Activated CD4-positive, alpha-beta T cell treated with anti-CD3 and anti-CD28 coated beads, Interleukin-2, amount 50 U/mL, for 1 hour (primary cell): ENCODE data around the gene ARHGAP19.

Experiments used
- DNase-seq: peaks from one replicate; pipeline ENCODE4 v3.0.0-alpha.2; 2020

ARHGAP19 gene

GRCh38 chr10:97228130-97228774 lies 64.2 kb downstream of the ARHGAP19 start:
- no peak for DNase-seq

DNA sequence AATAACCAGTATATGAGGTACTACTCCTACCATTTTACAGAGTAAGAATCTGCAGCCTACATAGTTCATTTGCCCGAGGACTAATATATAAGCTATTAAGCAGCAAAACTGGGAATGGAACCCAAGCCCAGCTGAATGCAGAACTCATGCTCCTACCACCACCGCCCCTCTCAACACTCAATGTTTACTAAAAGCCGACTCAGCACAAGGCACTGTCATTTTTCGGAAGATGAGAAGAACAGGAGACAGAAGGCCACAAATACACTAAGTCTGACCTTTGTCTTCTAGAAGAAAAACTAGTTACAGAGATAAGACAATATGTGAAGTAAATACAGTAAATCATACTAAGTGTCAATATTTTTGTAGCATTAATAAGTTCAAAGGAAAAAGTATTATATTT lies 66.0 kb downstream of the ARHGAP19 start:
- no peak for DNase-seq

DNA sequence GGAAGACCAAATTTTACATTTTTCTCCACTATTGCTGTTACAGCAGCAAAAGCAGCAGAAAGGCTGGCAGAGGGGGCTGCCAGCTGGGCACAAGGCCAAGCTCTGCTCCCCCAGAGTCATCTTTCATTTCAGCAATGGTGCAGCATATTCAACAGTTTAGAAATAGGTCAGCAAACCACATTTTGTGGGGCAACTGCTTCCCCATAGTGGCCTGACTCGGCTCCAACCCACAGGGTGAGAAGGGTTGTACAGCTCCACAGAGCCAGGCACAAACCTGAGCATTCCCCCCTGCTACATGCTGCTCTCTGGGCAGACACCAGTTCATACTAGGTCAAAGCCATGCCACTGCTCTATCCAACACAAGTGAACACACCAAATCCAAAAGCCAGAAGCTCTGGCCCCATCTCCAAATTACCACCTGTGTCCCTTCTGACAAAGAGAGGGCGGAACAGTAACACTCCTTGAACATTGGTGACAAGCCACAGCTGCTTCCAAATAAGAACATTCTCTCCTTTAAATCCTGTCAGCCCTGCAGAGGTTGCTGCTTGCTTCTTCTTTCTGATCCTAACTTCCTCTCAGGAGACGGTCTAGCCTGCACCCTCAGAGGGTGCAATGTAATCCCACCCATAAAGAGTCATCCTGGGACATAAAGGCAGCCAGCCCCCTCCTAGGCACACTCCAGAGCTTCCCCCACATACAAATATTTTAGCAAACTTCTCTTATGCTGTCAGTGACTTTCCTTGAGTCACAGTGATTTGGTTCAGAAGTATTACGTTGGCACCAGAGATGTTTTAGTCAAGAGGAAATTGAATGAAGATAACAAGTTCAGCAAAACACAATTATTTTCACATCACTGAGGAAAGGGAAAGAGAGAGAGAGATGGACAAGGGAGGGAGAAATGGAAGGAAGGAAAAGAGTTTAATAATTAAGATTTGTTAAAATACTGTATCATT lies 67.7 kb downstream of the ARHGAP19 start:
- no peak for DNase-seq

DNA sequence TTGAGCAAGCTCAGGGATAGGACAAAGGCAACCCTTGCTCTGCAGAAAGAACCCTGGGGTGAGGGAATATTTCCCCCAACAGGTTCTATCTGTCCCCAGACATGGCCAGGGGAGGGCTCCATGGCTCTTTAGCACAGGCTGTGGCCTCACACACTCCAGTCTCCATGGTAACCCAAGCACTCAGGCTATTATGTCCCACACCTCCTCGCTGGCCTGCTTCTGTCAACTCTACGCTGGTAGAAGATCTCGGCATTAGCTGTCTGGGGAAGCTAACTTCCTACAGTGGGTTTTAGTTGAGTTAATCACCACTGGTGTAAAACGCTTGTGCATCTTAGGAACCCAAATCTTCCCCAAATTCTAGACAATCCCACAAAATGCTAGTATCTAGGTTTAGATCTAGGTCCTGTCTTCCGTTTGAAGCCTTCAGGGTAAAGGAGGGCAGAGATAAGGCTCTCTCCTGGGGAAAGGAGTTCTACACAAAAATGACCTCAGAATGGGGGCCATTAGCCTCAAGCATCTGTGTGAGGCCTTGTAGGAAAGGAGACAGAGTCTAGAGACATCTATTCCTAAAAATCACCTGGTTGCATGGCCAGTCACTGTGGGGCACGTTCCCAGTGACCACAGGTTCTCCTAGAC lies 70.0 kb downstream of the ARHGAP19 start:
- no peak for DNase-seq

DNA sequence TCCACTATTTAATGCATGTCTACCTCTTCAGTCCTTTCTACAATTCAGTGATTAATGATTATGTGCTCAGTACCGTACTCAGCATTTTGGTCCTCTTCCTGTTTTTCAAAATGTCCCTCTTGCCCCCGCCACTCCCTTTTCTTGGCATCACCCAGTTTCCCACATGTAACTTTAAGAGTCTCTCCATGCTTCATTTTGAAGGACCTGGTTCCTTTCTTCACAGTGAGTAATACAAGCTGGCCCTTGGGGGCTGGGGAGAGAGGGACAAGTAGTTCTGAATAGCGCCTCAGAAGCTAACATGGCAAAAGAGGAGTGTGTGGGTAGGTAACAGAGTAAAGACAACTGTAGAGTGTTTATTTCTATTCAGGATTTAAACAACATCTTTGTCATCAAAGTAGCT lies 72.1 kb downstream of the ARHGAP19 start:
- DNase-seq, result no peak

DNA sequence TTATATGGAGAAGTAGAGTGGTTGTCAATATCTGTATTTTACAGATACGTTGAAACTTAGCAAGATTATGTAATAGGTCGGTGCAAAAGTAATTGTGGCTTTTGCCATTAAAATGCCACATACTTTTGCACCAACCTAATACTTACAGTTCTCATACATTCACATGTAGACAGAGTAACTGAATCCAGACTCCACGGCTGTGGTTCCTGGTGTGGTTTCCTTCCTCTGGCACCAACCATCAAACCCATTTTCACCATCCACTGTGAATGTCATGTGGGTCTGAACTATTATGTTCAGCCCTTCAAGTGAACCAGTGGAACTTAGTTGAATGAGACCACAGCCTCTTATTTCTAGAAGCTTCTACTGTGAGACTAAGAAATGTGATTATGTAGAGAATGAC lies 75.1 kb downstream of the ARHGAP19 start:
- no peak for DNase-seq

GRCh38 chr10:97215619-97216260 lies 76.7 kb downstream of the ARHGAP19 start:
- no peak for DNase-seq

- no peak for DNase-seq
Observed at GRCh38 chr10:97213431-97213830, 79.0 kb downstream of the ARHGAP19 start.

- DNase-seq, result no peak
Observed at GRCh38 chr10:97211229-97211628, 81.2 kb downstream of the ARHGAP19 start.

DNA sequence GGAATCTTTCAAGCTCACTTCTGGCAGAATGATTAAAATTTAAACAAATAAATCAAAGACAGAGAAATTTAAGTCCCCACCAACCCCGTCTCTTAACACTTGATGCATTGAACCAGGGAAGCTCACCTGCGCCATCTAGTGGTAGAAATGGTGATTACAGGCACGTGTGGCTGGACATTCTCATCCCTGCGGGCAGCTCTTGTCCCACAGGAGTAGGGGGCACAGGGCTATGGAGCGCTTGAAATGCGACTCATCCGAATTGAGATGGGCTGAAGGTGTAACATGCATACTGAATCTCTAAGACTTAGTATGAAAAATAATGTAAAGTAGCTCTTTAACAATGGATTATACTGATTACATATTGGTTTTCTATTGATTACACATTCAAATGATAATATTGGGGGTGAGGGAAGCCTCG lies 81.9 kb downstream of the ARHGAP19 start:
- peak; percentile 68 for DNase-seq

DNA sequence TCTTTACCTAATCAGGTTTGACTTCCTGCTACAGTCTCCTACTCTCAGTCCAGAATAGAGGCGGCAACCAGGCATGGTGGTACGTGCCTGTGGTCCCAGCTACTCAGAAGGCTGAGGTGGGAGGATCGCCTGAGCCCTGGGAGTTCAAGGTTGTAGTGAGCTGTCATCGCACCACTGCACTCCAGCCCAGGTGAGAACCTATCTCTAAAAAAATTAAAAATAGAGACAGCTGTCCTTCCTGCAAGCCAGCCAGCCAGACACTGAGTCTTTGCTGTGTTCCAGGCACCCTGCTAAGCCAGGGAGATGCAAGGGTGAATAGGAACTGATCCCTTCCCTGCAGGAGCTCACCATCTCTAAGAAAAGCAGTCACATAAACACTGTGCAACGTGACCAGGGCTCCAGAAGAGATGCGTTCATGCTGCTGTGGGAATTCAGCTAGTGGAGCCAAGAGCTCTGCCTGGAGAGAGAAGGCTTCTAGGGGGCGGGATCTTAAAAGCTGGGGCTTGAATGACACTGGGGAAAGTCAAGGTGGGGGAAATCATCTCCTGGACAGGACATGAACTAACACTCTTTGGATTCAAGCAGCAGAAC lies 84.6 kb downstream of the ARHGAP19 start:
- no peak for DNase-seq

DNA sequence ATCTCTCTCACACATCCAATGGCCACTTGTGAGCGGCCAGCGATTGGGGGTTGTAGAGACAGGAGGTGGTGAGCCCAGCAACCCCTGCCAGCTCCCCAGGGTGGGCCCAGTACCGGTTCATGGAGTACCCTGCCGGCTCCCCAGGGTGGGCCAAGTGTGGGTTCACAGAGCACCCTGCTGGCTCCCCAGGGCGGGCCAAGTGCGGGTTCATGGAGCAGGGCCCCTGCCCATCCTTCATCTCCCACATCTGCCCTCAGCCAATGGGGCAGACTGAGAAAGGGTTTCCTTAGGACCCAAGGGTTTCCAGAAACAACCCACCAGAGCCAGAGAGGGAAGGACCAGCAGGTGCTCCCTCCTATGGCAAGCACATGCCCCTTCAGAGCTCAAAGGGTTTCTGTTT lies 85.3 kb downstream of the ARHGAP19 start:
- DNase-seq, result no peak

GRCh38 chr10:97204826-97205679 lies 87.4 kb downstream of the ARHGAP19 start:
- no peak for DNase-seq

- no peak for DNase-seq
Observed at GRCh38 chr10:97203220-97203619, 89.2 kb downstream of the ARHGAP19 start.

DNA sequence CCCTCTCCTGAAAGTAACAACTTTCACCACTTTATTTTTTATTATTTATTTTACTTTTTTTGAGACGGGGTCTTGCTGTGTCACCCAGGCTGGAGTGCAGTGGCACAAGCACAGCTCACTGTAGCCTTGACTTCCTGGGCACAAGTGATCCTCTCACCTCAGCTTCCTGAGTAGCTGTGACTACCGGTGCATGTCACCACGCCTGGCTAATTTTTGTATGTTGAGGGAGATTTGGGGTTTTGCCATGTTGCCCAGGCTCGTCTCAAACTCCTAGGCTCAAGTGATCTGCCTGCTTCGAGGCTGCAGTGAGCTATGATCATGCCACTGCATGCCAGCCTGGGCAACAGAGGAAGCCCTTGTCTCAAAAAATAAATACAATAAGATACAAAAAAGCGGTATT lies 91.8 kb downstream of the ARHGAP19 start:
- no peak for DNase-seq

- DNase-seq, result no peak
Observed at GRCh38 chr10:97199152-97199551, 93.3 kb downstream of the ARHGAP19 start.

DNA sequence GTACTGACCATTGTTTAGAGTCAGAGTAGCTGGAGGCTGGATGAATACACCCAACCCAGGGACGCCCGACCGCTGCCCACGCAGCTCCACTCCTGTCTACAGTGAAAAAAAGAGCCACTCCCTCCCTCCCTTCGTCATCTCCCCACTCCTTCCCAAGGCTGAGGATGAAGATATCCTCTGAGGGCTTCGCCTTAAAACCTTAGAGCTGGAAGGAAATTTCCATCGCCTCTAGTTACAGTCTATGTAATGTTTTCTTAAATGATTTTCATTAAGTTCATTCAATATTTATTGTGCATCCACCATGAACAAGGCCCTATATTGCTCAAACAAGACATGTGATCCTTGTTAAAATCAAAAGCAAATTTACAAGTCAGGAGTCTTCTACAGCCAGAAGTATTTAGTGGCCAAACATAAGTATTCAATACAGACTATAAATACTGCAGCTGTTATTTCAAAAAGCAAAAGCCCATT lies 95.4 kb downstream of the ARHGAP19 start:
- DNase-seq, result no peak

GRCh38 chr10:97196223-97197029 lies 96.0 kb downstream of the ARHGAP19 start:
- DNase-seq, result peak; percentile 49

- DNase-seq, result no peak
Observed at GRCh38 chr10:97195706-97196222, 96.7 kb downstream of the ARHGAP19 start.

- no peak for DNase-seq
Observed at GRCh38 chr10:97192952-97193435, 99.4 kb downstream of the ARHGAP19 start.
